GM10266 (cell line): ENCODE data around the gene IFI35.
"Not testable (repeated sequence)": the region's sequence is repeated elsewhere in the genome, so short reads cannot be mapped to it uniquely, and the experiment has no call there.

Experiments
- DNase-seq: peaks from one replicate; pipeline ENCODE4 v3.0.0; 2012; ENCODE audit errors: extremely low spot score
- TF ChIP-seq, protein P1 (sequence below): IDR thresholded peaks from 2 replicates; pipeline ENCODE4 v1.5.1; 2012; ENCODE audit warnings: mild to moderate bottlenecking, low read depth; ENCODE audit not compliant: control insufficient read depth, insufficient read depth; ENCODE audit errors: missing control alignments

Gene IFI35

DNA sequence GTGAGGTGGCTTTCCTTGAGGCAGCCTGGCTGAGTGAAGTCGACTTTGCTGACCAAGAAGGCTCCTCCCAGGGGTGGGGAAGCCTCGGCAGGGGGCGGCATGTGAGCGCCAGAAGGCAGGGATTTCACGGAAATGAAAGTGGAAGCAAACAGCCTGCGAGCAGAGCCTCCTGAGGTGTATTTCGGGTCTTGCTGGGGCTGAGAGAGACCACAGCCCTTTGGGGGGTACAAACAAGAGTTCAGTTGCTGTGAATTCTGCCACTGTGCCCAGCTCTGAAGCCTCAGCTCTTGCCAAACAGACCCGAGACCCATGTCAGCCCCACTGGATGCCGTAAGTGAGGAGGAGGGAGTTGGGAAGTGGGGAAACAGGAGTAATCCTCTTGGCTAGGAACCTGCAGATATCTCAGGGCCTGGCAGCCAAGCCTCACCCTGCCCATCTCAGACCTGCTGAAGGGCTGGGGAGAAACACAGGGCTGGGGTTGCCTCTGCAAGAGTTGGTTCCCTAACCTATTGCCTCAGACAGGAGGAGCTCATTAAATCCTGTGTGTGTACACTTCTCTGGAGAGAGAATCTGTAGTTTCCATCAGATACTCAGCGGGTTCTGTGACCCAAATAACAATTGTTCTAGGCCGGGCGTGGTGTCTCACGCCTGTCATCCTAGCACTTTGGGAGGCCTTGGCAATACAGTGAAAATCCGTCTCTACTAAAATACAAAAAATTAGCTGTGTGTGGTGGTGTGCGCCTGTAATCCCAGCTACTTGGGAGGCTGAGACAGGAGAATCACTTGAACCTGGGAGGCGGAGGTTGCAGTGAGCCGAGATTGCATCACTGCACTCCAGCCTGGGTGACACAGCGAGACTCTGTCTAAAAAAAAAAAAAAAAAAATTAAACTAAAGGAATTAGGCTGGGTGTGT lies at the start of gene IFI35:
TSS of gene IFI35 (plus strand) at position 146 of the 913 bp plus-strand sequence. CDS start at position 310, 164 bp downstream.
- DNase-seq: peak; percentile 85
- TF ChIP-seq, protein P1, sequence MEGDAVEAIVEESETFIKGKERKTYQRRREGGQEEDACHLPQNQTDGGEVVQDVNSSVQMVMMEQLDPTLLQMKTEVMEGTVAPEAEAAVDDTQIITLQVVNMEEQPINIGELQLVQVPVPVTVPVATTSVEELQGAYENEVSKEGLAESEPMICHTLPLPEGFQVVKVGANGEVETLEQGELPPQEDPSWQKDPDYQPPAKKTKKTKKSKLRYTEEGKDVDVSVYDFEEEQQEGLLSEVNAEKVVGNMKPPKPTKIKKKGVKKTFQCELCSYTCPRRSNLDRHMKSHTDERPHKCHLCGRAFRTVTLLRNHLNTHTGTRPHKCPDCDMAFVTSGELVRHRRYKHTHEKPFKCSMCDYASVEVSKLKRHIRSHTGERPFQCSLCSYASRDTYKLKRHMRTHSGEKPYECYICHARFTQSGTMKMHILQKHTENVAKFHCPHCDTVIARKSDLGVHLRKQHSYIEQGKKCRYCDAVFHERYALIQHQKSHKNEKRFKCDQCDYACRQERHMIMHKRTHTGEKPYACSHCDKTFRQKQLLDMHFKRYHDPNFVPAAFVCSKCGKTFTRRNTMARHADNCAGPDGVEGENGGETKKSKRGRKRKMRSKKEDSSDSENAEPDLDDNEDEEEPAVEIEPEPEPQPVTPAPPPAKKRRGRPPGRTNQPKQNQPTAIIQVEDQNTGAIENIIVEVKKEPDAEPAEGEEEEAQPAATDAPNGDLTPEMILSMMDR: peak; percentile 61

- DNase-seq: peak; percentile 89
- TF ChIP-seq, protein P1: no peak
Measured at GRCh38 chr17:42964161-42964932, 42.2 kb upstream of the IFI35 start, which contains the start of gene AARSD1. Gene AARSD1 (minus strand): TSS chr17:42964454. CDS start chr17:42964440, 14 bp downstream.

DNA sequence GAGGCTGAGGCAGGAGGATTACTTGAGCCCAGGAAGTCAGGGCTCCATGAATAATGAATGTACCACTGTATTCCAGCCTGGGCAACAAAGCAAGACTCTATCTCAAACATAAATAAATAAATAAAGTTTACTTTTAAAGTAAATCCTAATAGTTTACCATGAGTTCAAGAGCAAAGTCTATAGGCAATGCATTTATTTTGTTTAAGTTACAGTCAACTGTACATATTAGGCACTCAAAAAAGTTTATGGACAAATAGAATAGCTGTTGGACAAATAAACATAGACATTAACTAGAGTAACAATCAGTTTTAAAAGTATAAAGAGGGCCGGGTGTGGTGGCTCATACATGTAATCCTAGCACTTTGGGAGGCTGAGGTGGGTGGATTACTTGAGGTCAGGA lies 38.7 kb upstream of the IFI35 start:
- TF ChIP-seq, protein P1: no peak
- no peak for DNase-seq

GRCh38 chr17:42969001-42969581 lies 37.5 kb upstream of the IFI35 start:
- DNase-seq: no peak
- TF ChIP-seq, protein P1: no peak

DNA sequence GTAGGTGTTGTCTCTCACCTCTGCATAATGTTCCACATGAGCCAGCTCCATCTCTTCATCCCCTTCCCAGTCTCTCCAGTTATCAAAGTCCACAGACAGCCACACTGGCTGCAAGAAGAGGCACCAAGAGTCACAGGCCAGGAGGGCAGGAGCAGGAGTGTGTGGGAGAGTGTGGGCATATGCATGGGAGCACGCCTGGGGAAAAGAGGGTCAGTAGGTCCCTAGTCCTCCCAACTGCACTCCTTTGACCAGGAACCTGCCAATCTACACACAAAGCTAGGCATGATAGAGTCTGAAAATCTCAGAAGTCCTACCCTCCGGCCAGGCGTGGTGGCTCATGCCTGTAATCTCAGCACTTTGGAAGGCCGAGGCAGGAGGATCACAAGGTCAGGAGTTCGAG lies 35.0 kb upstream of the IFI35 start:
- TF ChIP-seq, protein P1: no peak

GRCh38 chr17:42973323-42973722 lies 33.3 kb upstream of the IFI35 start:
- not testable (repeated sequence) for DNase-seq

More for the DNA sequence above, 35.0 kb upstream of the IFI35 start:
- DNase-seq: no peak

GRCh38 chr17:42975265-42975664 lies 31.3 kb upstream of the IFI35 start:
- TF ChIP-seq, protein P1: no peak
- DNase-seq: peak; percentile 21

GRCh38 chr17:42975701-42976100 lies 30.9 kb upstream of the IFI35 start:
- not testable (repeated sequence) for DNase-seq
